Cardiac muscle cell (in vitro differentiated cells and primary cell): ENCODE data around the gene HDC. TPM values are rescaled to one million over a fixed set of nuclear protein-coding genes. Genes with fewer than 3 reads are reported as not detected.

ENCODE experiments used
- DNase-seq, 2 donors: peaks; one replicate each; pipeline versions ENCODE4 v3.0.0 to v3.0.0-alpha.2; 2010 to 2017; ENCODE audit warnings: low read depth in 1 of 2, low spot score in 1 of 2
- H3K27ac ChIP-seq: fragments of 200-600 bp; sonication (generic); 2 replicates; pipeline ENCODE4 v1.5.1; 2016
- H3K27me3 ChIP-seq: fragments of 200-600 bp; sonication (generic); 2 replicates; pipeline ENCODE4 v1.6.0; 2016; ENCODE audit warnings: control low read depth
- H3K36me3 ChIP-seq: fragments of 200-600 bp; sonication (generic); 2 replicates; pipeline ENCODE4 v1.5.1; 2016; ENCODE audit warnings: control low read depth
- H3K4me1 ChIP-seq: fragments of 200-600 bp; sonication (generic); 2 replicates; pipeline ENCODE4 v1.8.1; 2017; ENCODE audit warnings: low read depth, mild to moderate bottlenecking, mixed run types
- H3K4me3 ChIP-seq: fragments of 200-600 bp; sonication (generic); 2 replicates; pipeline ENCODE4 v1.5.1; 2016; ENCODE audit warnings: mild to moderate bottlenecking
- H3K9me3 ChIP-seq: fragments of 200-600 bp; sonication (generic); 2 replicates; pipeline ENCODE4 v1.5.1; 2017; ENCODE audit warnings: low read depth, mild to moderate bottlenecking, control low read depth
- CTCF ChIP-seq: IDR thresholded peaks from 2 replicates; pipeline ENCODE4 v1.5.1; 2012; ENCODE audit warnings: low read depth, mild to moderate bottlenecking, low read length
- polyA plus RNA-seq: library from polyadenylated mRNA; unstranded; fragments of >200 nt; fragmentation: Nextera tagmentation; extraction: Ambion mirVana; gene quantifications from 2 replicates; pipeline ENCODE4 v1.2.1, GENCODE V29; 2016
- total RNA-seq: library from RNA; depleted of rRNA; stranded (reverse); fragments of >200 nt; gene quantifications from 2 replicates; pipeline ENCODE4 v1.2.3, GENCODE V29; 2016

HDC gene
- total and polyA plus RNA-seq, 2 experiments from 2014 or later: not detected

DNA sequence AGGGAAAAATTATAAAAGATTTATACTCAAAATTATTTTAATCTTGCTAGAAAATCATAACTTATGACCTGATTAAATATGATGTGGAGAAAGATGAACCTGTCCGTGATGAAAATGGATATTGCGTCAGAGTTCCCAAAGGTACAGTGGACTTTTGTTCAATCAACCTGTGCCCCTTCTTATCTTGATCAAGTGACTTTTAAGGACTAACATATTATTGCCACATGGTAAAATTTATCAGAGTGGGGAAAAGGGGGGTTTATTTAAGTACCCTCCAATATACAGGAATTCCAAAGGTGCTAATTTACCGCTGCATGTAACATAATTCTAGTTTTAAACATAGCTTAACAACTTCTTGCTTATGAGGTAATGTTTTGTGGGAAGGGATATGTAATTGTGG lies 39.6 kb downstream of the HDC start:
- Histone ChIP-seq H3K4me1 (no peaks in the 10 kb centered on the region), H3K9me3 (no peaks in the 10 kb centered on the region), H3K36me3 (no peaks in the 10 kb centered on the region), H3K4me3 (no peak overlapping the region), H3K27me3 (peaks cover 53% of the 10 kb centered on the region), H3K27ac (no peak overlapping the region)
- TF ChIP-seq CTCF: no peak
- DNase-seq: no peak

GRCh38 chr15:50225057-50225456 lies 40.5 kb downstream of the HDC start:
- no peaks in the 10 kb centered on the region for H3K36me3 ChIP-seq
- H3K27ac ChIP-seq: no peak overlapping the region
- H3K9me3 ChIP-seq: no peaks in the 10 kb centered on the region
- no peak overlapping the region for H3K4me3 ChIP-seq
- H3K4me1 ChIP-seq: no peaks in the 10 kb centered on the region
- no peak for TF ChIP-seq CTCF
- no peak for DNase-seq
- peaks cover 60% of the 10 kb centered on the region for H3K27me3 ChIP-seq

DNA sequence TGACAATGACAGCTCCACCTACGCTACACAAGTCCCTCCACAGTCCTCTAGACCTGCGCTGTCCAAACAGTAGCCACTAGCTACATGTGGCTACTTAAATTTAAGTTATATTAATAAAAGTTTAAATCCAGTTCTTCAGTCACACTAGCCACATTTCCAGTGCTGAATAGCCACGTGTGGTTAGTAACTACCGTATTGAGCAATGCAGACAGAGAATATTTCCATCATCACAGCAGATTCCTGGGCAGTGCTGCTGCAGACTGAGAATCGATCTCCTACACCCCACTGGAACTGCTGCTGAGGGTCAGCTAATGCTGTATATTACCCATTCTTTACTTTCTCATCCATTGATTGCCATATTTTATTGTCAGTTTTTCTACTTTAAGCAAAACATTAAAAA lies 40.9 kb downstream of the HDC start:
- Histone ChIP-seq H3K27me3 (peaks cover 64% of the 10 kb centered on the region), H3K27ac (no peak overlapping the region), H3K36me3 (no peaks in the 10 kb centered on the region), H3K4me3 (no peak overlapping the region), H3K4me1 (no peaks in the 10 kb centered on the region), H3K9me3 (no peaks in the 10 kb centered on the region)
- peak in 1 of 2 donors; percentile 45 for DNase-seq
- no peak for TF ChIP-seq CTCF

DNA sequence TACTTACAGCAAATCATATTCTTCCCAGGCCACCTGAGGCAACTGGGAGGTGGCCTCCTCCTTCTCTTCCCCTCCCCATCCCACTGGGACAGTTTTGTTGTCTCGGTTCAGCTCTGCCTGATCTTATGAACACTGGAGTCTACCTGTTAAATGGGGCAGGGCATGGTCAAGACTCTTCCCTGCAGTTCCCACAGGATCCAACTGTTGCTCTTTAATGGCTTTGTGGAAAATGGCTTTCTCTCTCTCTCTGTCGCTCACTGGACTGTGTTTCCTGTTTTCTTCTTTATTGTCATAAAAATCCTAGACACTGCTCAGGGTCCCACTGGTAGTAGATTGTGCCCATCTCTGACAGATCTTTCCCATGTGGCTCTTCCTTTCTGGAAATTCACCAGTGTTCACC lies 43.3 kb downstream of the HDC start:
- H3K4me1 ChIP-seq: no peaks in the 10 kb centered on the region
- H3K27me3 ChIP-seq: peaks cover 61% of the 10 kb centered on the region
- no peak overlapping the region for H3K4me3 ChIP-seq
- no peaks in the 10 kb centered on the region for H3K36me3 ChIP-seq
- no peaks in the 10 kb centered on the region for H3K9me3 ChIP-seq
- DNase-seq: no peak
- TF ChIP-seq CTCF: no peak
- no peak overlapping the region for H3K27ac ChIP-seq

GRCh38 chr15:50219820-50220219 lies 45.7 kb downstream of the HDC start:
- Histone ChIP-seq H3K27ac (no peak overlapping the region), H3K4me3 (no peak overlapping the region), H3K36me3 (no peaks in the 10 kb centered on the region), H3K27me3 (peaks cover 48% of the 10 kb centered on the region), H3K9me3 (no peaks in the 10 kb centered on the region), H3K4me1 (no peaks in the 10 kb centered on the region)
- DNase-seq: peak in 1 of 2 donors; percentile 36
- no peak for TF ChIP-seq CTCF

- Histone ChIP-seq H3K9me3 (no peaks in the 10 kb centered on the region), H3K4me1 (no peaks in the 10 kb centered on the region), H3K27me3 (peaks cover 45% of the 10 kb centered on the region), H3K27ac (no peak overlapping the region), H3K36me3 (no peaks in the 10 kb centered on the region), H3K4me3 (no peak overlapping the region)
- peak in 1 of 2 donors; percentile 43 for DNase-seq
- TF ChIP-seq CTCF: no peak
Measured at GRCh38 chr15:50218691-50219090, 46.8 kb downstream of the HDC start.
